Activated CD4-positive, alpha-beta T cell treated with anti-CD3 and anti-CD28 coated beads, Interleukin-2, amount 10 ng/mL, durations not matched to agents 7 days and 5 days (primary cell): ENCODE measurements around the gene BSG. TPM values are rescaled to one million over a fixed set of nuclear protein-coding genes. Genes with fewer than 3 reads are reported as not detected.
A peak's percentile ranks its signal among the peaks of the same experiment; 100 is the strongest.

Source experiments
- CTCF ChIA-PET: fragments of 350-600 bp; sonication (Branson Sonifier 250); formaldehyde crosslinking; loops from one replicate; lab custom pipeline; 2021; ENCODE audit warnings: antibody characterized with exemption; lab: Charles Lee
- POLR2A ChIA-PET: fragments of 350-600 bp; sonication (Branson Sonifier 250); formaldehyde crosslinking; loops from one replicate; lab custom pipeline; 2021; ENCODE audit warnings: antibody characterized with exemption; lab: Charles Lee
- DNase-seq: peaks from one replicate; pipeline ENCODE4 v3.0.0-alpha.2; 2020
- H3K27ac Mint-ChIP-seq: one replicate; pipeline ENCODE4 v1.8.0; 2021; ENCODE audit warnings: mild to moderate bottlenecking, moderate library complexity, mixed read lengths
- H3K27me3 Mint-ChIP-seq: one replicate; pipeline ENCODE4 v1.8.0; 2021; ENCODE audit warnings: mixed read lengths
- H3K36me3 Mint-ChIP-seq: one replicate; pipeline ENCODE4 v1.8.0; 2021; ENCODE audit warnings: low read depth, mixed read lengths
- H3K4me1 Mint-ChIP-seq: one replicate; pipeline ENCODE4 v1.8.0; 2021; ENCODE audit warnings: mixed read lengths
- H3K4me3 Mint-ChIP-seq: one replicate; pipeline ENCODE4 v1.8.0; 2021; ENCODE audit warnings: mild to moderate bottlenecking, moderate library complexity, mixed read lengths
- H3K9me3 Mint-ChIP-seq: one replicate; pipeline ENCODE4 v1.8.0; 2021; ENCODE audit warnings: mixed read lengths
- total RNA-seq, 2 experiments: library from RNA; stranded (reverse); gene quantifications; one replicate each; pipeline ENCODE4 v1.2.3, GENCODE V29; 2021

BSG gene
- total RNA-seq, 2 experiments from 2014 or later: 233 TPM

DNA sequence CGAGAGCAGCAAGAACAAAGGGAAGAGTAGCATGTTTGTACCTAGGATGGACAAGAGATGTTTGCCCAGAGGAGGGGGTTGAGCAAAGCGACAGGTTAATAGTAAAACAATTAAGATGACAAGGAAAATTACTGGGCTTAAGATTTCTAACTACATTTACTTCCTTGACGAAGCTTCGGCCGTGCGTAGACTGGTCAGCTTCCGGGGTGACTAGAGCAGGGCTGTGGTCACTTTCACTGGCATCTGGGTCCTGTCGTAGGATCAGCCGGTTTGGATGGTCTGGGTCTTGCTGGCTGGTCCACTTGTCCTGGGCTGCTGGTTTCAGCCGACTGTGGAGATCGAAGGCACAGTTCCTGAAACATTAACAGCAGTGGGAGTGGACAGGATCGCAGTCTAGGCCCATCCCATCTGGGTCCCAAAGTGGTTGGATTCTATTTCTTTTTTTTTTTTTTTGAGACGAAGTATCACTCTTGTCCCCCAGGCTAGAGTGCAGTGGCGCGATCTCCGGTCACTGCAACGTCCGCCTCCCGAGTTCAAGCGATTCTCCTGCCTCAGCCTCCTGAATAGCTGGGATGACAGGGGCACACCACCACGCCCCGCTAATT, 5.0 kb upstream of the BSG start:
- Mint-ChIP-seq H3K27me3 (no peaks in the 10 kb centered on the region), H3K4me3 (no peak overlapping the region), H3K4me1 (peaks cover 17% of the 10 kb centered on the region), H3K27ac (no peak overlapping the region), H3K36me3 (no peaks in the 10 kb centered on the region), H3K9me3 (no peaks in the 10 kb centered on the region)
- ChIA-PET POLR2A (no interaction called here), CTCF (no interaction called here)
- DNase-seq: no peak

- CTCF ChIA-PET: interaction anchor here (1.0 to 1.1 kb wide), 2 partner anchors 14 to 60 kb away, joined by 3 read pairs; no protein-coding TSS in a partner anchor
- H3K36me3 Mint-ChIP-seq: no peaks in the 10 kb centered on the region
- H3K4me3 Mint-ChIP-seq: peak overlapping the region; percentile 40
- H3K9me3 Mint-ChIP-seq: no peaks in the 10 kb centered on the region
- POLR2A ChIA-PET: no interaction called here
- H3K27me3 Mint-ChIP-seq: no peaks in the 10 kb centered on the region
- no peak for DNase-seq
- peaks cover 34% of the 10 kb centered on the region for H3K4me1 Mint-ChIP-seq
- H3K27ac Mint-ChIP-seq: peak overlapping the region; percentile 83
Observed at GRCh38 chr19:570251-570686, 2.1 kb upstream of the BSG start.

GRCh38 chr19:570937-571565, 1.3 kb upstream of the BSG start:
- no peaks in the 10 kb centered on the region for H3K27me3 Mint-ChIP-seq
- ChIA-PET CTCF (no interaction called here), POLR2A (no interaction called here)
- peak overlapping the region; percentile 84 for H3K4me3 Mint-ChIP-seq
- no peaks in the 10 kb centered on the region for H3K9me3 Mint-ChIP-seq
- H3K4me1 Mint-ChIP-seq: peaks cover 36% of the 10 kb centered on the region
- H3K36me3 Mint-ChIP-seq: no peaks in the 10 kb centered on the region
- H3K27ac Mint-ChIP-seq: peak overlapping the region; percentile 96
- DNase-seq: peak; percentile 67

DNA sequence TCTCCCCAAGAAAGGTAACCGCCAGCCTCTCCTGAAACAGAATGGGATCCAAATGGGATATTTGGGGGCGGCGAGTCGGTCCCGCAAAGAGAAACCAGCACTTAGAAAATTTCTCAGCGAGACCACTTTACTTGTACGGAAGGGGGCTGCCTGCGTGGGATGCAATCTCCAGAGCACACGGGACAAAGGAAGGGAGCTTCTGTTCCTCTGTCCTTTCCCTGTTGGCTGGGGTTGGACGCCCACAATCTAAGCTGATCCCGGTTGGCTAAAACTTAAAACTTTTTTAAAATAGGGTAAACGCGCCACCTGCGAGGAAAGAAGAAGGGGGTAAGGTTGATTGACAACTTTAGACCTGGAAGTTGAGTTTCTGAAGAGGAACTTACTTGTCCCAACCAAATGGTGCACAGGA, 826 bp upstream of the BSG start:
- Mint-ChIP-seq H3K4me3 (peak overlapping the region; percentile 84), H3K4me1 (peaks cover 40% of the 10 kb centered on the region), H3K27me3 (no peaks in the 10 kb centered on the region), H3K9me3 (no peaks in the 10 kb centered on the region), H3K36me3 (no peaks in the 10 kb centered on the region), H3K27ac (peak overlapping the region; percentile 96)
- CTCF ChIA-PET: no interaction called here
- POLR2A ChIA-PET: interaction anchor here (0.7 kb wide), 1 partner anchor 913 kb away, joined by 3 read pairs; no protein-coding TSS in a partner anchor
- DNase-seq: peak; percentile 32

DNA sequence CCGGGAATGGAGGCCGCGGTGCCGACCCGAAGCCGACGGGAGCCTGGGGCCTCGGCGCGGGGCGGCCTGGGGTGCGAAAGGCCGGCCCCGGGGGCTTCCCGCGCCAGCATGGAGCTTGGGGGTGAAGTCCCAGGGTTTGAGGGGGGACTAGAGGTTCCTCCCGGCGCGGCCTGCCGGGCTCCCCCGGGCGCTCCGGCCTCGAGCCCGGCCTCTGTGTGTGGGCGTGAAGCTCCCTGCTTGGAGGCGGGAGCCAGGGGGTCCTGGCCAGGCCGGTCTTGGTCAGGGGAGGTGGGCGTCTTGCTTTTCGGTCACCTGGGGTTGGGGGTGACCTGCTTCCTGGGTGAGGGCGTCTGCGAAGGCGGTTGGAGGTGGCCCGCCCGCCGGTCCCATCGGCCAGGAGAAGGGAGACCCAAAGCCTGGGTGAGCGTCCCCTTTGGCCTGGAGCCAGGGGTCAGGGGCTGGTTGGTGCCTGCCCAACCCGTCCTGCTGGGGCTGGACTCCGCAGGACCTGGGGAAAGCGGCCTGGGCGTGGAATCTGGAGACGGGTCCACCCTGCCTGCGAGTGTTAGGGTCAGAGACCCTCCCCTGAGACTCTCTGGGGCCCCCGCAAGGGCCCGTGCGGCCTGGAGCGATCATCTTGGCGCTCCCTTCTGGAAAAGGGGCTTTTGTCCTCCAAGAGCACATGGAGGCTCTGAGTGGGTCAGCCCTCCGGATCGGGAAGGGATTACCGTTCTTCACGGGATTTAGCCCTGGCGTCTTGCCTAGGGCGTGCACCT, 535 bp downstream of the BSG start:
- DNase-seq: peak; percentile 29
- H3K4me3 Mint-ChIP-seq: peak overlapping the region; percentile 84

GRCh38 chr19:573519-573825, 1.1 kb downstream of the BSG start:
- POLR2A ChIA-PET: no interaction called here
- no peaks in the 10 kb centered on the region for H3K36me3 Mint-ChIP-seq
- CTCF ChIA-PET: no interaction called here
- H3K27me3 Mint-ChIP-seq: no peaks in the 10 kb centered on the region
- no peak for DNase-seq
- no peak overlapping the region for H3K27ac Mint-ChIP-seq
- no peaks in the 10 kb centered on the region for H3K9me3 Mint-ChIP-seq
- peaks cover 44% of the 10 kb centered on the region for H3K4me1 Mint-ChIP-seq
- H3K4me3 Mint-ChIP-seq: peak overlapping the region; percentile 84

More for the DNA sequence above, 535 bp downstream of the BSG start:
- POLR2A ChIA-PET: no interaction called here
- no peaks in the 10 kb centered on the region for H3K27me3 Mint-ChIP-seq
- CTCF ChIA-PET: no interaction called here
- H3K36me3 Mint-ChIP-seq: no peaks in the 10 kb centered on the region
- no peaks in the 10 kb centered on the region for H3K9me3 Mint-ChIP-seq
- H3K27ac Mint-ChIP-seq: peak overlapping the region; percentile 78
- H3K4me1 Mint-ChIP-seq: peaks cover 43% of the 10 kb centered on the region

- no peak for DNase-seq
- Mint-ChIP-seq H3K27ac (peak overlapping the region; percentile 50), H3K4me1 (peaks cover 40% of the 10 kb centered on the region), H3K4me3 (peak overlapping the region; percentile 84), H3K9me3 (no peaks in the 10 kb centered on the region), H3K27me3 (no peaks in the 10 kb centered on the region), H3K36me3 (no peaks in the 10 kb centered on the region)
- CTCF ChIA-PET: interaction anchor here (0.6 to 1.7 kb wide), 5 partner anchors 10 to 156 kb away, joined by 3 to 8 read pairs (median 4); no protein-coding TSS in a partner anchor
- POLR2A ChIA-PET: no interaction called here
Observed at GRCh38 chr19:574658-575526, 2.5 kb downstream of the BSG start.

- Mint-ChIP-seq H3K9me3 (no peaks in the 10 kb centered on the region), H3K36me3 (no peaks in the 10 kb centered on the region), H3K27me3 (no peaks in the 10 kb centered on the region), H3K4me1 (peaks cover 38% of the 10 kb centered on the region), H3K4me3 (no peak overlapping the region), H3K27ac (no peak overlapping the region)
- DNase-seq: no peak
- ChIA-PET CTCF (interaction anchor here (0.6 to 1.7 kb wide), 2 partner anchors 69 to 158 kb away, joined by 3 to 5 read pairs; no protein-coding TSS in a partner anchor), POLR2A (no interaction called here)
Observed at GRCh38 chr19:575527-576506, 3.4 kb downstream of the BSG start.

DNA sequence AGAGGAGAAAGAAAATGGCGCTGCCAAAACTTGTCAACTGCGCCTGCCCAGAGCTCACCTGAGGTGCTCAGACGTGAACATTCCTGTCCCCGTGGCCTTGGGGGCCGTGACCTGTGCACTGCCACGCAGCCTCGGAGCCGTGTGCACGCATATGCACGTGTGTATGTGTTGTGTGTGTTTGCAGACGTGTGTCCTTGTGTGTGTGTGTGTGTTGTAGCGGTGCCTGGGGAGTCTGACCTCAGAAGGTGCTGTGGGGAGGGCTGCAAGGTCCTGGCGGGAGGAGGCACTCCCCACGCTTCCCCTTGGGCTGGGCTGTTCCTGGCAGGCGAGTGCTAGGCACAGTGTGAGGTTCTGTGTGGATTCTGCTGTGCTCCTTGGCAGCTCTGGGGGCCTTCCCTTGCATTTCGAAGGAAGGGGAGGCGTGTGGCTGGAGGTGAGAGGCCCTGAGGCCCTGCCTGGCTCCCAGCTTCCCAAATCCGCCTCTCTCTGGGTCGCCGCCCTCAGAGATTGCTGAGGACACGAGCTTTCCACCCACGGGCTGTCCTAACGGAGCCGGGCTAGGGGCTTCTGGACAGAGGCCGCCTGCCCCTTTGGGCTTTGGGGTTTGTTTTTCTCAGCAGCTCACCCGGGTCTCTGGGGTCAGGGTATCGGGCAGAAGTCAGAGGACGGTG, 4.5 kb downstream of the BSG start:
- Mint-ChIP-seq H3K4me1 (peaks cover 29% of the 10 kb centered on the region), H3K27ac (no peak overlapping the region), H3K27me3 (no peaks in the 10 kb centered on the region), H3K36me3 (no peaks in the 10 kb centered on the region), H3K9me3 (no peaks in the 10 kb centered on the region), H3K4me3 (no peak overlapping the region)
- ChIA-PET CTCF (interaction anchor here (0.6 to 0.8 kb wide), 2 partner anchors 21 to 157 kb away, joined by 3 read pairs; no protein-coding TSS in a partner anchor), POLR2A (no interaction called here)
- DNase-seq: no peak

DNA sequence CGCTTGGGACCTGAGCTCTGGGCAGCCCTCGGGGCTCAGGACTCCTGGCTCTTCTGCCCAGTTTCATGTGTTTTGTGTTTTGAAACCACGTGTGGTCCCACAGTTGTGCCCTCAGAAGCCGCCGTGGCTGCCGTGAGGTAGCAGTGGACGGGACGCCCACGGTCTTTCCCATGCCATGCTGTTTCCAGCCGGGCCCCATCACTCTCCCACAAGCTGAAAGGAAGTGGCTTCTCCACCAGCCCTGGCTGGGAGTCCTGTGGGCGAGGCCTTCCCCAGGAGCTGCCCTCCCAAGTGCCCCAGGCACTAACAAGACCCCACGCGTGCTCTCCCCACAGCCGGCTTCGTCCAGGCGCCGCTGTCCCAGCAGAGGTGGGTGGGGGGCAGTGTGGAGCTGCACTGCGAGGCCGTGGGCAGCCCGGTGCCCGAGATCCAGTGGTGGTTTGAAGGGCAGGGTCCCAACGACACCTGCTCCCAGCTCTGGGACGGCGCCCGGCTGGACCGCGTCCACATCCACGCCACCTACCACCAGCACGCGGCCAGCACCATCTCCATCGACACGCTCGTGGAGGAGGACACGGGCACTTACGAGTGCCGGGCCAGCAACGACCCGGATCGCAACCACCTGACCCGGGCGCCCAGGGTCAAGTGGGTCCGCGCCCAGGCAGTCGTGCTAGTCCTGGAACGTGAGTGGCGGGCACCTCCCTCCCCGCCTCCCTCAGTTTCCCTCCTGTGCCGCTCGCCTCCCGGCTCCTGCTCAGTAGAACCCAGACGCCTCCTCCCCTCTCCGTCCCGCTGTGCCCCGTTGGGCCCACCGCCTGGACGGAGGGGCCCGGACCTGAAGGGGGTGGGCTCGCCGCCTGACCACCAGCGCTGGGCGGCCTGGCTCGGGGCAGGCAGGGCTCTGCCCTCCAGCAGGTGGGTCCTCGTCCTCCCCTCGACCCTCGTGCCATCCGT, 5.3 kb downstream of the BSG start:
- Mint-ChIP-seq H3K36me3 (no peaks in the 10 kb centered on the region), H3K4me3 (no peak overlapping the region), H3K27me3 (no peaks in the 10 kb centered on the region), H3K9me3 (no peaks in the 10 kb centered on the region), H3K4me1 (peaks cover 27% of the 10 kb centered on the region), H3K27ac (peak overlapping the region; percentile 13)
- POLR2A ChIA-PET: no interaction called here
- CTCF ChIA-PET: no interaction called here
- DNase-seq: no peak
